OCI-LY1 (cell line): ENCODE measurements around the gene COG7.
"Not testable (repeated sequence)": the region's sequence is repeated elsewhere in the genome, so short reads cannot be mapped to it uniquely, and the experiment has no call there.

ENCODE experiments used
- H2AFZ ChIP-seq: fragments of 200-600 bp; sonication (generic), shearing (Covaris generic); 2 replicates; pipeline ENCODE4 v1.6.0; 2014; ENCODE audit warnings: antibody characterized with exemption, mild to moderate bottlenecking, low read length
- H3F3A ChIP-seq: fragments of 200-600 bp; sonication (generic), shearing (Covaris generic); 2 replicates; pipeline ENCODE4 v1.6.0; 2014; ENCODE audit warnings: mild to moderate bottlenecking, antibody characterized with exemption, low read length, moderate library complexity; ENCODE audit not compliant: insufficient read depth
- H3K27ac ChIP-seq: fragments of 200-600 bp; sonication (generic); 2 replicates; pipeline ENCODE4 v1.5.1; 2014; ENCODE audit warnings: low read length, mixed run types, mild to moderate bottlenecking, low read depth; ENCODE audit not compliant: poor library complexity, severe bottlenecking
- H3K27me3 ChIP-seq: fragments of 200-600 bp; sonication (generic); 2 replicates; pipeline ENCODE4 v1.6.0; 2014; ENCODE audit warnings: antibody characterized with exemption, mild to moderate bottlenecking, low read length, moderate library complexity; ENCODE audit not compliant: insufficient read depth
- H3K36me3 ChIP-seq: fragments of 200-600 bp; sonication (generic); 2 replicates; pipeline ENCODE4 v1.6.1; 2014; ENCODE audit warnings: mild to moderate bottlenecking, antibody characterized with exemption, low read length, moderate library complexity, mixed read lengths; ENCODE audit not compliant: insufficient read depth
- H3K4me1 ChIP-seq: fragments of 200-600 bp; sonication (generic); 2 replicates; pipeline ENCODE4 v1.5.1; 2014; ENCODE audit warnings: mild to moderate bottlenecking, low read length, moderate library complexity; ENCODE audit not compliant: insufficient read depth, severe bottlenecking
- H3K4me2 ChIP-seq: fragments of 200-600 bp; sonication (generic), shearing (Covaris generic); 2 replicates; pipeline ENCODE4 v1.6.1; 2014; ENCODE audit warnings: low read length
- H3K4me3 ChIP-seq: fragments of 200-600 bp; sonication (generic); 2 replicates; pipeline ENCODE4 v1.5.1; 2014; ENCODE audit warnings: low read length, low read depth, mild to moderate bottlenecking, mixed read lengths; ENCODE audit not compliant: poor library complexity, severe bottlenecking
- H3K79me2 ChIP-seq: fragments of 200-600 bp; shearing (Covaris generic); 2 replicates; pipeline ENCODE4 v1.6.1; 2016; ENCODE audit warnings: mixed run types, low read length, mixed read lengths; ENCODE audit not compliant: insufficient read depth
- H3K9ac ChIP-seq: fragments of 200-600 bp; sonication (generic), shearing (Covaris generic); 2 replicates; pipeline ENCODE4 v1.6.1; 2014; ENCODE audit warnings: mild to moderate bottlenecking, low read length, mixed read lengths
- H3K9me2 ChIP-seq: fragments of 200-600 bp; sonication (generic), shearing (Covaris generic); 2 replicates; pipeline ENCODE4 v1.6.1; 2014; ENCODE audit warnings: low read depth, mild to moderate bottlenecking, low read length, mixed read lengths
- H3K9me3 ChIP-seq: fragments of 200-600 bp; shearing (Covaris generic); 2 replicates; pipeline ENCODE4 v1.6.1; 2014; ENCODE audit warnings: low read length, mixed read lengths
- H4K20me1 ChIP-seq: fragments of 200-600 bp; sonication (generic), shearing (Covaris generic); 2 replicates; pipeline ENCODE4 v1.6.0; 2016; ENCODE audit warnings: mild to moderate bottlenecking, low read length; ENCODE audit not compliant: insufficient read depth
- EZH2 ChIP-seq: fragments of 200-600 bp; sonication (generic), shearing (Covaris generic); IDR thresholded peaks from 2 replicates; pipeline ENCODE4 v1.8.0; 2017; ENCODE audit warnings: borderline replicate concordance, mixed run types, mild to moderate bottlenecking, antibody characterized with exemption, low read length, moderate library complexity, mixed read lengths
- TF ChIP-seq, protein P1 (sequence below): fragments of 200-600 bp; sonication (generic), shearing (Covaris generic); IDR thresholded peaks from 2 replicates; pipeline ENCODE4 v1.5.1; 2017; ENCODE audit warnings: mild to moderate bottlenecking, antibody characterized with exemption, low read length, moderate library complexity, mixed read lengths

Gene COG7

DNA sequence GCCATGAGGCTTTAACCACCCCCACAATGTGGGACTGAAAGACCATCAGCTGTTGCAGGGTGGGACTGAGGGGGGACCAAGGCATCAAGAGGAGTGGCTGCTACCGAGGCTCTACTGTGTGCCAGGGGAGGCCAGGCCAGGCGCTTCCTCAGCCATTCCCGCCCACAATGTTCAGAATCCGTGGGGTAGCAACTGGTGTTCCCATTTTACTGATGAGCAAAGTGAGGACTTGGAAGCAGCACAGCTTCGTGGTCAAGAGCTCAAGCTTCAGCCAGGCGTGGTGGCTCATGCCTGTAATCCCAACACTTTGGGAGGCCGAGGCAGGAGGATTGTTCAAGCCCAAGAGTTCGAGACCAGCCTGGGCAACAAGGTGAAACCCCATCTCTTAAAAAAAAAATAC lies 85.0 kb downstream of the COG7 start:
- H3K9me3 ChIP-seq = no peaks in the 10 kb centered on the region
- no peak overlapping the region for H3K27ac ChIP-seq
- no peak overlapping the region for H3K9ac ChIP-seq
- H4K20me1 ChIP-seq = no peaks in the 10 kb centered on the region
- H2AFZ ChIP-seq = no peak overlapping the region
- no peaks in the 10 kb centered on the region for H3K36me3 ChIP-seq
- H3K4me2 ChIP-seq = no peak overlapping the region
- H3K79me2 ChIP-seq = no peaks in the 10 kb centered on the region
- H3K27me3 ChIP-seq = no peaks in the 10 kb centered on the region
- no peak overlapping the region for H3K4me3 ChIP-seq
- peaks cover 9% of the 10 kb centered on the region for H3K4me1 ChIP-seq
- H3K9me2 ChIP-seq = no peaks in the 10 kb centered on the region
- H3F3A ChIP-seq = no peaks in the 10 kb centered on the region
- TF ChIP-seq, protein P1, sequence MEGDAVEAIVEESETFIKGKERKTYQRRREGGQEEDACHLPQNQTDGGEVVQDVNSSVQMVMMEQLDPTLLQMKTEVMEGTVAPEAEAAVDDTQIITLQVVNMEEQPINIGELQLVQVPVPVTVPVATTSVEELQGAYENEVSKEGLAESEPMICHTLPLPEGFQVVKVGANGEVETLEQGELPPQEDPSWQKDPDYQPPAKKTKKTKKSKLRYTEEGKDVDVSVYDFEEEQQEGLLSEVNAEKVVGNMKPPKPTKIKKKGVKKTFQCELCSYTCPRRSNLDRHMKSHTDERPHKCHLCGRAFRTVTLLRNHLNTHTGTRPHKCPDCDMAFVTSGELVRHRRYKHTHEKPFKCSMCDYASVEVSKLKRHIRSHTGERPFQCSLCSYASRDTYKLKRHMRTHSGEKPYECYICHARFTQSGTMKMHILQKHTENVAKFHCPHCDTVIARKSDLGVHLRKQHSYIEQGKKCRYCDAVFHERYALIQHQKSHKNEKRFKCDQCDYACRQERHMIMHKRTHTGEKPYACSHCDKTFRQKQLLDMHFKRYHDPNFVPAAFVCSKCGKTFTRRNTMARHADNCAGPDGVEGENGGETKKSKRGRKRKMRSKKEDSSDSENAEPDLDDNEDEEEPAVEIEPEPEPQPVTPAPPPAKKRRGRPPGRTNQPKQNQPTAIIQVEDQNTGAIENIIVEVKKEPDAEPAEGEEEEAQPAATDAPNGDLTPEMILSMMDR = no peak
- TF ChIP-seq EZH2 = no peak

DNA sequence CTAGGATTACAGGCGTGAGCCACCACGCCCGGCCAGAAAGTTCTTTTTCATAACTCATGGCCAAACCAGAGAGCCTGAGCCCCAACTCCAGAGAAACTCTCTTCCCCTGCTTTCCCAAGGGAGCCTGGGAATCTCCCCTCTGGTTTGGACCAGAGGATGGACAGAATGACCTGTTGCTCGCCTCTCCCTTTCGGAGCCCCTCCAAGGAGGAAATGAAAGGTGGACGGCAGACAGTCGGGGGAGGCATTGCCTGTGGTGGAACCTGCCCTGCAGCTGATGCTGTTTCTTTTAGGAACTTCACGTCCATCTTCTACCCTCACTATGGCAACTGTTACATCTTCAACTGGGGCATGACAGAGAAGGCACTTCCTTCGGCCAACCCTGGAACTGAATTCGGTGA lies 85.4 kb downstream of the COG7 start:
- no peak overlapping the region for H2AFZ ChIP-seq
- H3K4me3 ChIP-seq = no peak overlapping the region
- no peaks in the 10 kb centered on the region for H4K20me1 ChIP-seq
- H3K9ac ChIP-seq = no peak overlapping the region
- H3K4me1 ChIP-seq = peaks cover 9% of the 10 kb centered on the region
- TF ChIP-seq, protein P1 = no peak
- TF ChIP-seq EZH2 = no peak
- H3K9me2 ChIP-seq = no peaks in the 10 kb centered on the region
- no peak overlapping the region for H3K27ac ChIP-seq
- no peaks in the 10 kb centered on the region for H3K27me3 ChIP-seq
- H3K9me3 ChIP-seq = no peaks in the 10 kb centered on the region
- no peak overlapping the region for H3K4me2 ChIP-seq
- H3F3A ChIP-seq = no peaks in the 10 kb centered on the region
- H3K79me2 ChIP-seq = no peaks in the 10 kb centered on the region
- H3K36me3 ChIP-seq = no peaks in the 10 kb centered on the region

- H3K4me2 ChIP-seq, H3K9ac ChIP-seq: not testable (repeated sequence)
Observed at GRCh38 chr16:23366341-23366740, 86.6 kb downstream of the COG7 start.

GRCh38 chr16:23365602-23366240 lies 87.3 kb downstream of the COG7 start:
- peaks cover 9% of the 10 kb centered on the region for H3K4me1 ChIP-seq
- no peak overlapping the region for H3K9ac ChIP-seq
- no peaks in the 10 kb centered on the region for H3K79me2 ChIP-seq
- no peak overlapping the region for H3K27ac ChIP-seq
- no peaks in the 10 kb centered on the region for H3K27me3 ChIP-seq
- H3K4me2 ChIP-seq = no peak overlapping the region
- no peaks in the 10 kb centered on the region for H3K36me3 ChIP-seq
- no peaks in the 10 kb centered on the region for H3F3A ChIP-seq
- H3K4me3 ChIP-seq = no peak overlapping the region
- no peak overlapping the region for H2AFZ ChIP-seq
- no peaks in the 10 kb centered on the region for H4K20me1 ChIP-seq
- no peaks in the 10 kb centered on the region for H3K9me3 ChIP-seq
- TF ChIP-seq, protein P1 = no peak
- TF ChIP-seq EZH2 = no peak
- H3K9me2 ChIP-seq = no peaks in the 10 kb centered on the region

More at GRCh38 chr16:23366341-23366740, 86.6 kb downstream of the COG7 start:
- H2AFZ ChIP-seq, H3K36me3 ChIP-seq, H3K9me2 ChIP-seq, H3K79me2 ChIP-seq, H3F3A ChIP-seq, H3K9me3 ChIP-seq, H4K20me1 ChIP-seq, H3K4me3 ChIP-seq, H3K4me1 ChIP-seq, H3K27me3 ChIP-seq, H3K27ac ChIP-seq: not testable (repeated sequence)
